Naive B cell (primary cell): ENCODE results near the gene TMEM95. TPM values are rescaled to one million over a fixed set of nuclear protein-coding genes. Genes with fewer than 3 reads are reported as not detected.
"Not testable (repeated sequence)": the region's sequence is repeated elsewhere in the genome, so short reads cannot be mapped to it uniquely, and the experiment has no call there.

Experiments used
- ATAC-seq, 2 donors: fragments of 150-1000 bp; cut with Tn5 transposase; 2 replicates each; pipeline ENCODE4 v1.10.0; 2021; ENCODE audit warnings: low read depth in 2 of 2, mild to moderate bottlenecking in 2 of 2, moderate library complexity in 2 of 2
- DNase-seq: peaks from one replicate; pipeline ENCODE4 v3.0.0; 2022
- H3K27ac Mint-ChIP-seq, 6 donors: one replicate each; pipeline ENCODE4 v1.8.0; 2020 to 2022; ENCODE audit warnings: mild to moderate bottlenecking in 6 of 6, mixed read lengths in 6 of 6, moderate library complexity in 5 of 6, inconsistent platforms in 2 of 6
- H3K27me3 Mint-ChIP-seq, 3 donors: one replicate each; pipeline ENCODE4 v1.8.0; 2021 to 2022; ENCODE audit warnings: mixed read lengths in 3 of 3, mild to moderate bottlenecking in 1 of 3
- H3K36me3 Mint-ChIP-seq, 2 donors: one replicate each; pipeline ENCODE4 v1.8.0; 2020 to 2022; ENCODE audit warnings: mixed read lengths in 2 of 2, inconsistent platforms in 1 of 2, mild to moderate bottlenecking in 1 of 2
- H3K4me1 Mint-ChIP-seq, 3 donors: one replicate each; pipeline ENCODE4 v1.8.0; 2020 to 2022; ENCODE audit warnings: mixed read lengths in 3 of 3, inconsistent platforms in 1 of 3, mild to moderate bottlenecking in 1 of 3, moderate library complexity in 1 of 3
- H3K4me3 Mint-ChIP-seq, 8 donors: one replicate each; pipeline ENCODE4 v1.8.0; 2020 to 2022; ENCODE audit warnings: mild to moderate bottlenecking in 8 of 8, mixed read lengths in 8 of 8, moderate library complexity in 8 of 8, inconsistent platforms in 2 of 8
- H3K9me3 Mint-ChIP-seq, 7 donors: one replicate each; pipeline ENCODE4 v1.8.0; 2020 to 2022; ENCODE audit warnings: mixed read lengths in 7 of 7, mild to moderate bottlenecking in 5 of 7, inconsistent platforms in 2 of 7, moderate library complexity in 1 of 7
- polyA plus RNA-seq, 6 donors: library from polyadenylated mRNA; unstranded; fragments of 300-500 nt; fragmentation: Illumina TruSeq; gene quantifications; one replicate each; pipeline ENCODE4 v1.2.3, GENCODE V29; 2021; ENCODE audit warnings: low read depth in 6 of 6

TMEM95 gene
- polyA plus RNA-seq, 6 donors from 2014 or later, result not detected

DNA sequence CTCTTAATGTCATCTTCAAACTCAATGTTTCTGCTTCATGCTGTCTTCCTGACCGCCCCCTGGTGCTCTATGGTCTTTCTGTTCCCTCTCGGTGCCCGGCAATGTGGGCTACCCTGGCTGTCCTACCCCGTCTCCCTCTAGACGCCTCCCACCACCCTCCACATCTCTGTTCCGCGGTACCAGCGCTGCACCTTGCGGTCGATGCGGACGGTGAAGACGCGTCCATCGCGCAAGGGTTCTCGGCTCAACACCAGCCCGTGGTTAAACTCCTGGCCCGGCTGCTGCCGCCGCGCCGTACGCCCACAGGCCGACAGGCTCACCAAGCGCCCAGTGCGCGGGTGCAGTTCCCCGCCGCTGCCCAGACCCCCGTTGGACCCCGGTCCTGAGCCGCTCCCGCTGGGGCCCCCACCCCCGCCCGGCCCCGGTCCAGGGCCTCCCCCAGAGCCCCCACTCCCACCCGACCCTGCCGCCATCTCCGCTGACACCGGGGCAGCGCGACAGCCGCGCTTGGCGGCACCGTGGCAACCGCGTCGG lies 26.0 kb upstream of the TMEM95 start, which contains the start of gene NEURL4:
Gene NEURL4, minus strand, starts transcription at position 496 of the 534 bp plus-strand sequence. Its CDS starts 23 bp downstream, at position 473.
- ATAC-seq (peak; percentile 11 to 14), DNase-seq (no peak)
- Mint-ChIP-seq H3K27me3 (no peaks in the 10 kb centered on the region), H3K27ac (peak within 1 kb of the TSS; percentile 93 to 98 (median 96)), H3K4me3 (peak within 1 kb of the TSS; percentile 87 to 99 (median 96)), H3K9me3 (no peaks in the 10 kb centered on the region), H3K4me1 (peaks cover 42 to 54% (median 53%) of the 10 kb centered on the region in 3 donors), H3K36me3 (no peaks in the 10 kb centered on the region)

DNA sequence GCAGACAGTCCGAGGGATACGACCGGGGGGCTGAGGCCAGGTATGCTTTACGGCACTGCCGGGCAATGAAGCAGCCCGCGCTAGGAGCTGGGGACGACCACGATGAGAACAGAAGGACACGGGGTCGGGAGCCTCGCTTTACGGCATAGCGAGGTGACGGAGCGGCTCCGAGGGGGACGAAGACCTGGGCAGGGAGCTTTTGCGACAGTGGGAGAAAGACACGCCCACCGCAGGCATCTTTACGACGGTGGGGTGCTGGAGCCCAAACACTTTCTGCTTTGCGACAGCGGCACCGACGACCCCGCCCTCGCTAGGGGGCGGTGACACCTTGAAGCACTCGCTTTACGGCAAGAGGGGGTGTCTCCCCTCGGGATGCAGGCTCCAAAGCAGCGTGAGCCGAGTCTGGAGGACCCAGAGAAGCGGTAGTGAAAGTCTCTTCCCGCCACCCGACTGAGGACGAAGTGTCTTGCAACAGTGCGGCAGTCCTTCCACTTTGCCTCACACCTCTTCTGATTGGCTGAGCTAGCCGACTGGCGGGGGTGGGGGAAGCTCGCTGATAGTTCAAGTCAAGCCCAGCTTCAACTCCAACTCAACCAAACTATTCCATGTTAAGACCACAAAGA lies 25.5 kb upstream of the TMEM95 start:
- Mint-ChIP-seq H3K36me3 (no peaks in the 10 kb centered on the region), H3K4me1 (peaks cover 39 to 53% (median 52%) of the 10 kb centered on the region in 3 donors), H3K27ac (peak overlapping the region; percentile 93 to 98 (median 96)), H3K27me3 (no peaks in the 10 kb centered on the region), H3K4me3 (peak overlapping the region; percentile 87 to 99 (median 96)), H3K9me3 (no peaks in the 10 kb centered on the region)
- DNase-seq (peak; percentile 98), ATAC-seq (peak; percentile 67 to 71)

DNA sequence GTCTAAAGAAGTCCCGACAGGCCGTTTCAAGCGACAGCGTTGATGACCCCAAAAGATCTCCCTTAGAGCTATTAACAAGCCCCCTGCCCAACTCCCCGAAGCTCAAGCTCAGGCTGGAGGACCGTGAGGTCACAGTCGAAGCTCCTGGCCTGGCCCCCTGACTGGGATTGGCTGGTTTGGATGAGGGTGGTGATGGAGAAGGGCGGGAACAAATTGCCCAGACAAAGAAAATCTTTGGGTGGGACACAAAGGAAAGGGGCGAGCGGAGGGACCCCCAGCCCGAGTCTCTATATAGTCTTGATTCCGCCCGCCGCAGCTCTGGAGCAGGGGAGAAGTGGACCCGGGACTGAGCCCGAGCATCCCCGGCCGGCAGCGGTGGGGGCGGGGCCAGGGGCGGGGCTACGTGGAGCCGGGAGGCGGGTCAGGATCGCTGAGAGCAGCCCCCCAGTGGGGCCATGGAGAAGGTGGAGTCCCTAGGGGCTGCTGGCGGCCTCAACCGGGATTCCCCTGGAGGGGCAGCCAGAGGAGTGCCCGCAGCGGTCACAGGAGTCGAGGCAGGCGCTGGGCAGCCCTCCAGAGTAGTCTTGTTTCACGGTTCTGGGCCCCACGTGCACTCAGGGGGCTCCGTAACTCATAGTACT lies 24.8 kb upstream of the TMEM95 start:
- no peaks in the 10 kb centered on the region for H3K27me3 Mint-ChIP-seq
- peaks cover 40 to 56% (median 55%) of the 10 kb centered on the region in 3 donors for H3K4me1 Mint-ChIP-seq
- peak; percentile 57 to 62 for ATAC-seq
- H3K4me3 Mint-ChIP-seq, result peak overlapping the region; percentile 87 to 99 (median 96)
- H3K9me3 Mint-ChIP-seq, result no peaks in the 10 kb centered on the region
- peak overlapping the region; percentile 93 to 98 (median 96) for H3K27ac Mint-ChIP-seq
- peak; percentile 84 for DNase-seq
- H3K36me3 Mint-ChIP-seq, result no peaks in the 10 kb centered on the region

DNA sequence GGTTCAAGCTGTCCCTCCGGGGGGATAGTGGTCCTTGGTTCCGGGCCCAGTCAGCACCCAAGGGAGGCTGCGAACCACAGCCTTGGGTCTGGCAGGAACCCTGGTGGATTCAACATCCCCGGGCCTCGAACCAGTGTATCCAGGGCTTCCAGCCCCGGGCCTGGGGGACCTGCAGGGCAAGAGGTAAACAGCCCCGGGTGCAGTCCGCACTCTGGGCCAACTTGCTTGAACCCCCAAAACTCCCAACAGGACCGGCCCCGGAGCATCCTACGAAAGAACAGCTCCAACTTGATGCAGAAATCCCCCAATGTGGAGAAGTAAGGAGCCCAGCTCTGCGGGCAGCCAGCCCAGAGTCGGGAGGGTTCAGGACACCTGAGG lies 24.3 kb upstream of the TMEM95 start:
- H3K9me3 Mint-ChIP-seq, result no peaks in the 10 kb centered on the region
- H3K27me3 Mint-ChIP-seq, result no peaks in the 10 kb centered on the region
- ATAC-seq (no peak), DNase-seq (no peak)
- peaks cover 45 to 61% (median 60%) of the 10 kb centered on the region in 3 donors for H3K4me1 Mint-ChIP-seq
- H3K36me3 Mint-ChIP-seq, result no peaks in the 10 kb centered on the region
- H3K27ac Mint-ChIP-seq, result peak overlapping the region in 3 of 6 donors; percentile 80 to 97 (median 96)
- H3K4me3 Mint-ChIP-seq, result peak overlapping the region; percentile 22 to 99 (median 93)

DNA sequence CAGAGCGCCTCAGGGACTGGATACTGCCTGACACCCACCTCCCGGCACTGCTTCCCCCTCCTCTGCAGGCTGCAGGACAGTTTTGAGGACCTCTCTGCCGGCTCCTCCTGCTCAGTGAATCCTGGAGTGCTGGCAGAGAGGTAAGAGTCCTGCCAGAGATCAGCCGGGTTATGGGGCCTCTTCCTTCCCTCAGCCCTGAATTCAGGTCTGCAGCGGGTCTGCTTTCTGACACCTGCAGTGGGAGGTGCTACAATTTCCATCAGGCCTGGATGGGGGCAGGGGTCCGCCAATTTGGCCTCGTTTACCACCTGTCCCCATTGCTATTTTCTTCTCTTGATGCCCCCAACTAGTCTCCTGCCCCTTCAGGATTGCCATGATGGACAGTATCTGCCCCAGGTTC lies 22.8 kb upstream of the TMEM95 start:
- no peaks in the 10 kb centered on the region for H3K27me3 Mint-ChIP-seq
- DNase-seq (no peak), ATAC-seq (no peak)
- peaks cover 53 to 67% (median 65%) of the 10 kb centered on the region in 3 donors for H3K4me1 Mint-ChIP-seq
- H3K27ac Mint-ChIP-seq, result peak overlapping the region in 2 of 6 donors; percentile 63 to 67
- peak overlapping the region in 7 of 8 donors; percentile 30 to 79 (median 52) for H3K4me3 Mint-ChIP-seq
- H3K36me3 Mint-ChIP-seq, result no peaks in the 10 kb centered on the region
- H3K9me3 Mint-ChIP-seq, result no peaks in the 10 kb centered on the region

DNA sequence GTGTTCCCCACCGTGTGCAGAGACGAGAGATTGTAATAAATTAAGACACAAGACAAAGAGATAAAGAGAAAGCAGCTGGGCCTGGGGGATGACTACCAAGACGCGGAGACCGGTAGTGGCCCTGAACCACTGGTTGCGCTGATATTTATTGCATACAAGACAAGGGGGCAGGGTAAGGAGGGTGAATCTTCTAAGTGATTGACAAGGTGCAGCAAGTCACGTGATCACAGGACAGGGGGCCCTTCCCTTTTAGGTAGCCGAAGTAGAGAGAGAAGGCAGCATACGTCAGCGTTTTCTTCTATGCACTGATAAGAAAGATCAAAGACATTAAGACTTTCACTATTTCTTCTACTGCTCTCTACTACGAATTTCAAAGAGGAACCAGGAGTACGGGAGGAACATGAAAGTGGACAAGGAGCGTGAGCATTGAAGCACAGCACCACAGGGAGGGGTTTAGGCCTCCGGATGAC lies 22.3 kb upstream of the TMEM95 start:
- H3K27me3 Mint-ChIP-seq, H3K9me3 Mint-ChIP-seq, H3K36me3 Mint-ChIP-seq, ATAC-seq: not testable (repeated sequence)
- Mint-ChIP-seq H3K4me1 (peaks cover 54 to 68% (median 67%) of the 10 kb centered on the region in 3 donors), H3K27ac (peak overlapping the region in 5 of 6 donors; percentile 47 to 92 (median 67)), H3K4me3 (peak overlapping the region; percentile 30 to 79 (median 46))
- peak; percentile 36 for DNase-seq

DNA sequence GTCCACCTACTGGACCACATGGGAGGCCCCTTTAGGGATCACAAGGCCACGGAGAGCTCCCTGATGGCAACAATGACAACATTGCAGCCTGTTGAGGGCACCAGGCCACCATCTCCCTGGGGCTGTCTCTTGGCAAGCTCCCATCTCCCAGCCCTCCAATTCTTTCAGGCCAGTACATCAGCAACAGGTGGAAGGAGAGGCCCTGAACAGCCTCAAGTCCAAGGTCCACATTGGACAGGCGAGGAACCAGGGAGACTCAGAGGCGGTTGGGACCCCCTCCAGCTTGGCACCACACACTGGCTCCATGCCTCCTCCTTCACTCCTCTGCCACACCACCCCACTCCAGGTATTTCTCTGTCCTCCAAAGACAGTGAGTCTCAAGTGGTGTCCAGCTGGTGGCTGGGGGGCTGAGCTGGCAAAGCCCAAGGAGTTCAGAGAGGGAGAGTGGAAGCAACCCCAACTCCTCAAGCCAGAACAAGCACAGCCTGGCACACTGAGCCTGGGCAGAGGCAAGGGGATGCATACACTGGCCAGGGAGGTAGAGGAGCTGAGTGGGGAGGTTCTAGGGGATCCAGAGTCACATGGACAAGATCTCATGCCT lies 19.9 kb upstream of the TMEM95 start:
- Mint-ChIP-seq H3K9me3 (no peaks in the 10 kb centered on the region), H3K27ac (peak overlapping the region in 5 of 6 donors; percentile 76 to 96 (median 89)), H3K4me1 (peaks cover 45 to 64% (median 59%) of the 10 kb centered on the region in 3 donors), H3K36me3 (peaks cover 0 to 8% of the 10 kb centered on the region in 2 donors), H3K27me3 (no peaks in the 10 kb centered on the region), H3K4me3 (peak overlapping the region; percentile 42 to 97 (median 94))
- no peak for DNase-seq
- no peak for ATAC-seq

DNA sequence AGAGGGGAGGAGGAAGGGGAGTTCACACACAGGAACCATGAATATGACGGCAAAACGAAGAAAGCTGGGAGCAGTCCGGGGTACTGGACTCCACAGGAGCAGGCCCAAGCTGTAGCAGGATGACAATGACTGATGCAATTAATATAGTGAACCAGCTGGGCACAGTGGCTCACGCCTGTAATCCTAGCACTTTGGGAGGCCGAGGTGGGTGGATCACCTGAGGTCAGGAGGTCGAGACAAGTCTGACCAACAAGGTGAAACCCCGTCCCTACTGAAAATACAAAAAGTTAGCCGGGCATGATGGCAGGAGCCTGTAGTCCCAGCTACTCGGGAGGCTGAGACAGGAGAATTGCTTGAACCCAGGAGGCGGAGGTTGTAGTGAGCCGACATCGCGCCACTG lies 19.2 kb upstream of the TMEM95 start:
- ATAC-seq, H3K36me3 Mint-ChIP-seq: not testable (repeated sequence)
- H3K4me1 Mint-ChIP-seq, result peaks cover 46 to 58% (median 53%) of the 10 kb centered on the region in 3 donors

DNA sequence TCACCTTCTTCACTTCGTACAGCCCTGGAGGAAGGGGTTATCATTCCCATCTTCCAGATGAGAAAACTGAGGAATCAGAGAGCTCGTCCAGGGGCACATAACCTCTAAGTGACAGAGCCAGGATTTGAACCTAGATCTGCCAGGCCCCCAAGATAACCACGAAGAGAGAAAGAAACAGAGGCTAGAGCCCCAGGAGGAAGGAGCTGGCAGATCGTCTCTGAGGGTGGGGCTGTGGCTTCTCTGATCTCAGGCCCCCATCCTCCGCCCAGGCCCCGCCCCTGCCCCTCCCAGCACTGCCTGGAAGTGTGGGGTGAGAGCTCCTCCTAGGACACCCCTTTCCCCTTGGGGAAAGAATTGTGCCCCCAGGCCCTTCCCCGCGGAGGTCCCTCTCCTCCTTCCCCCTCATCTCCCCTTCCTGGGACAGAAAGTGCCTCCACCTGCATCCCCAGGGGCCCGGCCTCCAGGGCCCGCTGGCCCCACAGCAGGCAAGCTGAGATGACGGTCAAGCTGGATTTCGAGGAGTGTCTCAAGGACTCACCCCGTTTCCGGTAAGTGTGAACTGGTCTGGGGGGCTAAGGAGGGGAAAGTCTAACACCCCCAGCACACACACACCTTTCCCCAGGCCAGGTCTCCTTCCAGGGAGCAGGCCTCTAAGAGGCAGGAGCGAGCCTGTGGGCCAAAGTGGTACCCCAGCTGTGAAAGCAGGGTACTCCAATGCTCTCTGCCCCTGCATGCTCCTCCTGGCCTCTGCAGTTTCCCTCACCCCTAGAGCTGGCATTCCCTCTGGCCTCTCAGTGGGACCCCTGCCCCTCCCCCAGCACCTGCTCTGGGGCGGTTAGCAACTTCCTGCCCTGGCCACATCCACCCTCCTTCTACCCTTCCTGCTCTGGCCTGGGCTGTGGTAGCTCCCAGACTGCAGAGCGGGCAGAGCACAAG lies 18.4 kb upstream of the TMEM95 start, which contains the start of gene ACAP1:
Gene ACAP1, plus strand, starts transcription at position 290 of the 936 bp plus-strand sequence. Its CDS starts 206 bp downstream, at position 496.
- Mint-ChIP-seq H3K4me1 (peaks cover 46 to 57% (median 51%) of the 10 kb centered on the region in 3 donors), H3K27ac (peak within 1 kb of the TSS; percentile 86 to 98 (median 94)), H3K27me3 (no peaks in the 10 kb centered on the region), H3K9me3 (no peaks in the 10 kb centered on the region), H3K4me3 (peak within 1 kb of the TSS; percentile 90 to 97 (median 95)), H3K36me3 (peaks cover 0 to 12% of the 10 kb centered on the region in 2 donors)
- DNase-seq (peak; percentile 61), ATAC-seq (peak; percentile 93)

More for the DNA sequence above, 19.2 kb upstream of the TMEM95 start:
- peak overlapping the region; percentile 90 to 97 (median 95) for H3K4me3 Mint-ChIP-seq
- not testable (repeated sequence) for H3K27me3 Mint-ChIP-seq, DNase-seq, H3K9me3 Mint-ChIP-seq
- H3K27ac Mint-ChIP-seq, result peak overlapping the region in 5 of 6 donors; percentile 86 to 97 (median 91)

DNA sequence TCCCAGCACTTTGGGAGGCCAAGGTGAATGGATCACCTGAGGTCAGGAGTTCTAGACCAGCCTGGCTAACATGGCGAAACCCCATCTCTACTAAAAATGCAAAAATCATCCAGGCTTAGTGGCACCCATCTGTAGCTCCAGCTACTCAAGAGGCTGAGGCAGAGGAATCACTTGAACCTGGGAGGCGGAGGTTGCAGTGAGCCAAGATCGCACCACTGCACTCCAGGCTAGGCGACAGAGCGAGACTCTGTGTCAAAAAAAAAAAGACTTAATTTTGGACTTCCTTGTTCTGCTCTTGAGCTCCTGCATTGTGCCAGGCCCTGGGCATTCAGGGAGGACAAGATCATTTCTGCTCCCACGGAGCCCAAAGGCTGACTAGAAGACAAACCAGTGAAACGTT lies 17.4 kb upstream of the TMEM95 start:
- H3K27me3 Mint-ChIP-seq, DNase-seq, H3K9me3 Mint-ChIP-seq: not testable (repeated sequence)
- peaks cover 45 to 52% (median 46%) of the 10 kb centered on the region in 3 donors for H3K4me1 Mint-ChIP-seq
- H3K27ac Mint-ChIP-seq, result peak overlapping the region in 4 of 6 donors; percentile 74 to 98 (median 88)
- H3K4me3 Mint-ChIP-seq, result peak overlapping the region; percentile 90 to 97 (median 95)
- peaks cover 0 to 15% of the 10 kb centered on the region in 2 donors for H3K36me3 Mint-ChIP-seq
- peak; percentile 34 to 41 for ATAC-seq

DNA sequence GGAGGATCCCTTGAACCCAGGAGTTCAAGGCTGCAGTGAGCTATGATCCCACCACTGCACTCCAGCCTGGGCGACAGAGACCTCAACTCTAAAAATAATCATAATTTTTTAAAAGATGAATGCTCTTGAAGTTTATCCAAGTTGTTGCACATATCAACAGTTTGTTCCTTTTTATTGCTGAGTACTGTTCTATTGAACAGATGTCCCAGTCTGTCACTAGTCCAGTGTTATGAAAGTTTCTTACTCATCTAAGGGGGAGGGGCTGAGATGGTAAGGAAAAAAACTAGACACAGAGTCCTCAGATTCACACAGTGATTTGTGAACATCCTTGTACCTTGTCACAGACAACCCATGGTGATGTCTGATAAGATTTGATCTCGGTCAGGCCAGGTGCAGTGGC lies 14.8 kb upstream of the TMEM95 start:
- Mint-ChIP-seq H3K4me3 (peak overlapping the region in 2 of 8 donors; percentile 33 to 55), H3K27me3 (no peaks in the 10 kb centered on the region), H3K9me3 (no peaks in the 10 kb centered on the region), H3K4me1 (peaks cover 39 to 44% (median 40%) of the 10 kb centered on the region in 3 donors), H3K27ac (peak overlapping the region in 1 of 6 donors; percentile 7), H3K36me3 (peaks cover 0 to 23% of the 10 kb centered on the region in 2 donors)
- DNase-seq (no peak), ATAC-seq (no peak)

DNA sequence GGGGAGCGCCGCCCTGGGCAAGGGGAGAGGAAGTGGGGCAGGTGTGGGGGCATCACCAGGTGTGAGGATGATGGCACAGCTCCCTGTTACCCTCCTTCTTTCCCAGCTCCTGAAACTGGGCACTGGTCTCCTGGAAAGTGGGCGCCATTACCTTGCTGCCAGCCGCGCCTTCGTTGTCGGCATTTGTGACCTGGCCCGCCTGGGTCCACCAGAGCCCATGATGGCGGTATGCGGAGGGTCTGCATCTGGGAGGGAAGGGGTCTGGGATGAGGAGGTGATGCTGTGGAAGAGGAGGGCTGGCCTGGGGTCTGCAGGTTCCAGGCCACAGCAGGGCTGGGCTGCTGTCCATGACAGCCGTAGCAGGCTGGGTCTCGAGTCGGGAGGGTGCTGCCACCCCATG lies 13.1 kb upstream of the TMEM95 start:
- ATAC-seq (no peak), DNase-seq (no peak)
- no peaks in the 10 kb centered on the region for H3K27me3 Mint-ChIP-seq
- no peaks in the 10 kb centered on the region for H3K9me3 Mint-ChIP-seq
- H3K27ac Mint-ChIP-seq, result peak overlapping the region in 1 of 6 donors; percentile 86
- H3K4me1 Mint-ChIP-seq, result peaks cover 26 to 30% (median 30%) of the 10 kb centered on the region in 3 donors
- H3K4me3 Mint-ChIP-seq, result peak overlapping the region in 1 of 8 donors; percentile 24
- H3K36me3 Mint-ChIP-seq, result peaks cover 0 to 23% of the 10 kb centered on the region in 2 donors
